Measurements from ENCODE around the gene NME4. TPM values are rescaled to one million over a fixed set of nuclear protein-coding genes. Genes with fewer than 3 reads are reported as not detected.
"Not testable (repeated sequence)": the region's sequence is repeated elsewhere in the genome, so short reads cannot be mapped to it uniquely, and the experiment has no call there.

Gene NME4
- total RNA-seq, 1 donor from 2014 or later: 93.2 TPM

DNA sequence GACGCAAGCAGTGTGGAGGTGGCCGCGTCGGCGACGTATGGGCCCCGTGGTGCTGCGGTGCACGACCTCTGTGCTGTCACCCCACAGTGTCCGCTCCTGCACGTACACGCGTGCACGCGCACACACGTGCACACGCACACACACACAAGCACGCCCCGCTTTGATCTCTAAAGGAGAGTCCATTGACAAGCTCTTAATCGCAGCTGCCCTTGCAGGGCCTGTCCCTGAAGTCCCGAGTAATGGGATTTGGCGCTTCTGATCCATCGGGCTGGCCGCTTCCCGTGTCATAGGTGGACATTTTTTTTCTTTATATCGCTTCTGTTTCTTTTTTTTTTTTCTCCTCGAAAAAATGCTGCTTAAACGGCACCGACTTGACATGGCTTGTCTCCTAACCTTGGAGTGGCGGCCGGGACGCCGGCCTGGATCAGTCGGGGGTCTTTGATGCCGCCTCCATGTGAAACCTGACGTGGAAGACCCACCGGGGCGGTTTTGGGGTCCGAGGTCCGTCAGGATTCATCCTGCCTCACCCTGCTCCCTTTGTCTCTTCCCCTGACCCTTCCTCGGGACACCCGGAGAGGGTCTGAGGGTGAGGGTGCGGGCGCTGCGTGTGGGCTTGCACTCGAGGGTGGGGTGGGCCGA lies 36.2 kb upstream of the NME4 start:
- DNase-seq (ENCODE audit: low read depth): no peak
- TF ChIP-seq, protein P1, sequence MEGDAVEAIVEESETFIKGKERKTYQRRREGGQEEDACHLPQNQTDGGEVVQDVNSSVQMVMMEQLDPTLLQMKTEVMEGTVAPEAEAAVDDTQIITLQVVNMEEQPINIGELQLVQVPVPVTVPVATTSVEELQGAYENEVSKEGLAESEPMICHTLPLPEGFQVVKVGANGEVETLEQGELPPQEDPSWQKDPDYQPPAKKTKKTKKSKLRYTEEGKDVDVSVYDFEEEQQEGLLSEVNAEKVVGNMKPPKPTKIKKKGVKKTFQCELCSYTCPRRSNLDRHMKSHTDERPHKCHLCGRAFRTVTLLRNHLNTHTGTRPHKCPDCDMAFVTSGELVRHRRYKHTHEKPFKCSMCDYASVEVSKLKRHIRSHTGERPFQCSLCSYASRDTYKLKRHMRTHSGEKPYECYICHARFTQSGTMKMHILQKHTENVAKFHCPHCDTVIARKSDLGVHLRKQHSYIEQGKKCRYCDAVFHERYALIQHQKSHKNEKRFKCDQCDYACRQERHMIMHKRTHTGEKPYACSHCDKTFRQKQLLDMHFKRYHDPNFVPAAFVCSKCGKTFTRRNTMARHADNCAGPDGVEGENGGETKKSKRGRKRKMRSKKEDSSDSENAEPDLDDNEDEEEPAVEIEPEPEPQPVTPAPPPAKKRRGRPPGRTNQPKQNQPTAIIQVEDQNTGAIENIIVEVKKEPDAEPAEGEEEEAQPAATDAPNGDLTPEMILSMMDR (conservative IDR thresholded peaks at IDR 0.05; ENCODE audit: low read depth, low read length): no peak
- no peak overlapping the region for H3K4me3 ChIP-seq (ENCODE audit: low read depth, low read length)

DNA sequence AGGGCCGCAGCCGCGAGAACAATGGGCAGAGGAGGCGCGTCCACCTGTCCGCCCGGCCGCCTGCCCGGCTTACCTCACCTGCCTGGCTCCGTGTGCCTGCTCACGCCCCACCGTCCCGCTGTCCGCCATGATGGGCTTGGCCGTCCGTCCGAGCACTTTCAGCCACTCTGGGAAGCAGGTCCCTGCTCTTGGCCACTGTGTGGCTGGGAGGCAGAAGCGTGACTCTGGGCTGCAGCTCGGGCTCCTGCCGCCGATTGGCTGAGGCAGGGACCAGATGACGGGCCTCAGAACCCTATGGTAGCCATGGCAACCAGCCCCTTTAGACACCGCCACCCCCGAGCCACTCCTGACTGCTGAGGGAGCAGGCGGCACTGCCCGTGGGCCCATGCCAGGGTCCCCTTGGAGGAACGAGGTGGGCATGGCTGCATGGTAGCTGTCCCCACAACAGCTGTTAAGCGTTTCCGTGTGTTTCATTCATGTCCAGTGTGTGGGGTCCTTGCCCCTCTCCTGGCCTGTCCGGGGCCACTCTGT lies 35.6 kb upstream of the NME4 start:
- no peak for DNase-seq (ENCODE audit: low read depth)
- no peak overlapping the region for H3K4me3 ChIP-seq (ENCODE audit: low read depth, low read length)
- TF ChIP-seq, protein P1 (conservative IDR thresholded peaks at IDR 0.05; ENCODE audit: low read depth, low read length): no peak

DNA sequence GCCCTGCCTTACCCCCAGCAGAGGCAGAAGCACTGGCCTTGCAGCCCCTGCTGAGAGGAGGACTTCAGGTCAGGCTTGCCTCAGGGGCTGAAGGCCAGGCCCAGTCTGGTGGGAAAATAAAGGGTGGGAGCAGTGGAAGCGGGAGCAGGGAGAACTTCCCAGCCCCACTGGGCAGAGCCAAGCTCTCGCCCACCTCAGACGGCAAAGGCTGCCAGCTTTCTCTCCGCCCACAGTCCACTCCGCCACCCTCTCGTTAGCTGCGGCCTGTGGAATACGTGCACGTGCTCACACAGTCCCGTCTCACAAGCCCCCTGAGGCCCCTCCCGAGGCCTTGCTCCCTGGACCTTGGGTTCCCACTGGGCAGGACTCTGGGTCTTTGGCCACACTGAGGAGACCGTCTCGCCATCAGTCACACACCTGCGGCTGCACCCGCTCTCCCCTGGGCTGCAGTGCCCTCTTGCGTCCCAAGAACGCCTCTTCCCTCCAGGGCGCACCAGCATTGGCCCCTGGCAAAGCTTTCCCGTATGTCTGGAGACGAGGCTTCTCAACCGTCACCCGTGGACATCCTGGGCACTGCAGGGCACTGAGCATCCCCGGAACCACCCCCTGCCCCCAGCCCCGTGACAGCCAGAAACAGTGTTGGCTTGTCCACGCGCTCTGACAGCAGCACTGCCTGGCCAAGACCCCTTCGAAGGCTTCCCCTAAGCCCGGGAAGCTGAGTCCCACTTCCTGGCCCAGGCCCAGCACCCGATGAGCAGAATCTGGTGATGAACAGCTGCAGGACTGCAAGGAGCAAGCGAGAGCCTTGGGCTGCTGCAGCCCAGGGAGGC lies 34.9 kb upstream of the NME4 start:
- peak overlapping the region; percentile 26 for H3K4me3 ChIP-seq (ENCODE audit: low read depth, low read length)
- TF ChIP-seq, protein P1 (conservative IDR thresholded peaks at IDR 0.05; ENCODE audit: low read depth, low read length): peak; percentile 88
- DNase-seq (ENCODE audit: low read depth): no peak

DNA sequence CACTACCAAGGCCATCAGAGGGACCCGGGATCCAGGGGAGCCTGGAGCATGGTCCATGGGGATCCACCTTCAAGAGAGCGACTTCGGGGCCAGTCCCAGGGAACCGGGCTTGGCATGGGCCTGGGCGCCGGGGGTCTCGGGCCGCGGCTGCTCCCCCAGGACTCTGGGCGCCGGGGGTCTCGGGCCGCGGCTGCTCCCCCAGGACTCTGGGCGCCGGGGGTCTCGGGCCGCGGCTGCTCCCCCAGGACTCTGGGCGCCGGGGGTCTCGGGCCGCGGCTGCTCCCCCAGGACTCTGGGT lies 34.3 kb upstream of the NME4 start:
- H3K4me3 ChIP-seq (ENCODE audit: low read depth, low read length); DNase-seq (ENCODE audit: low read depth): not testable (repeated sequence)

DNA sequence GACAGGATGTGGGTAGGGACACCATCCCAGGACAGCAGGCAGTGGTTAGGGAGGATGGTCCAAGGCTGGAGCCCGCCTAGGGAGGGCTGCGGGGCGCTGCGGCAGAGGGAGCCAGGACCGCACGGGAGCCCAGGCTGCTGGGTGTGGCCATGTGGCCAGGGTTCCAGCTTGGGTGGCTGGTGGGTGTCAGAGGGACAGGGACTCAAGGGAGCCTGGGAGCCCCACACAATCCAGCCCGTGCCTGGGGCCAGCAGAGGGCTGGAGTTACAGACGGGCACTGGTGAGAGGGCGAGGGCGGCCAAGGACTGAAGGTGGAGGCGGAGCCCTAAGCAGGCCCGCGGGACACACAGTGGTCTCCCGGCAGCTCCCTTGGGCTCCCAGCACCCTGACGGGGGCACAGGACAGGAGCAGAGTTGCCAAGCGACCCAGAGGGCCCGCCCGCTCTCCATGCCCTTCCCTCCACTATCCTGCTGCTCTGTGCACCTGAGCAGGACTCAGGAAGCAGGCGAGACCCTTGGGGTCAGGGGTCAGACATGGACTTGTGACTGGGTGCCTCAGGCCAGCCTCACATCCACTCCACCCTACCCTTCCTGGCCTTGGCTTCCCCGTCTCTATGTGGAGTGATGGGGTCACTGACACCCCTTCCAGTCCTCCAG lies 33.8 kb upstream of the NME4 start:
- no peak overlapping the region for H3K4me3 ChIP-seq (ENCODE audit: low read depth, low read length)
- TF ChIP-seq, protein P1 (conservative IDR thresholded peaks at IDR 0.05; ENCODE audit: low read depth, low read length): no peak
- DNase-seq (ENCODE audit: low read depth): no peak

DNA sequence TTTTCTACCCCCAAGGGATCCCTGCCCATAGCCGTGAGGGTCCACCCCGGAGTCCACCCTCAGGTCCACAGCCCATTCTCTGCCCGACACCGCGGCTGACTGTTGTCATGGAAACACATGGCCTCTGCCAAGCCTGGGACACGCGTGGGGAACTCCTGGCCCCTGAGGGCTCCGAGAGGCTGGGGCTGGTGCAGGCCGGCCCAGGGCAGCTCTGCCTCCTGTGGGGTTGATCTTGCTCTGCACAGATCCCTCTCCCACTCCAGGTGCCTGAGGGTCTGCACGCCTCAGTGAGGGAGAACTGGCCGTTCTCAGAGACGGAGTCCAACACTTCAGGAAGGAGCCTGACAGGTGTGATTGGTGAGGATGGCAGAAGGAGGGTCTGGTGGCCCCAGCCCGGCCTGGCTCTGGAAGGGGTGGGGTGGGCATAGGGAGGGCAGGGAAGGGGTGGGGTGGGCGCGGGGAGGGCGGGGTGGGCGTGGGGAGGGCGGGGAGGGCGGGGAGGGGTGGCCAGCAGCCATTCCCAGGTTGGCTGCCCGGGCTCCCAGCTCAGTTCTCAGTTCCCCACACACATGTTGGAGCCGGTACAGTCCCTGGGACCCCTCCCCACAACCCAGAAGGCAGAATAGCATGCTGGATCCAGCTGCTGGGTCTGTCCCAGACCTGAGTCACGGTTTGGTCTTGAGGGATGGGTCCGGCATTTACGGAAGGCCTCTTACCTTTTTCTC lies 33.1 kb upstream of the NME4 start:
- DNase-seq (ENCODE audit: low read depth): no peak
- TF ChIP-seq, protein P1 (conservative IDR thresholded peaks at IDR 0.05; ENCODE audit: low read depth, low read length): no peak
- no peak overlapping the region for H3K4me3 ChIP-seq (ENCODE audit: low read depth, low read length)
